ENCODE measurements around the gene CHRNA4.

Gene CHRNA4

DNA sequence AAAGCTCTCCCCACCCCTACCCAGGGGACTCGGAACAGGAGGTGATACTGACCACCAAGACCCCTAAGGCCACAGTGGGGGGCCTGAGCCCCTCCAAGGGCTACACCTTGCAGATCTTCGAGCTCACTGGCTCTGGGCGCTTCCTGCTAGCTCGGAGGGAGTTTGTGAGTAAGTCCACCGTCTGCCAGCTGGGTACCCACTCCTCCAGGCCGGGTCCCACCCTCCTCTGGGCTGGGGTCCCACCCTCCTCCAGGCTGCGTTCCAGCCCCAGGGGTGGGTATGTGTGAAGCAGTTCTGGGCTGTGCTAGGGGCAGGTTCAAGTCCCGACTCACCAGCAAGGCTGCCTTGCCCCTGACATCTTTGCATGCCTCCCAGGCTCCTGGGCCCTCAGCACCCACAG is 55.8 kb downstream of the CHRNA4 start:
- ChIA-PET CTCF (no interaction called here), POLR2A (no interaction called here)
- DNase-seq (ENCODE audit: low read depth, low spot score) = no peak
- TF ChIP-seq, protein P1, sequence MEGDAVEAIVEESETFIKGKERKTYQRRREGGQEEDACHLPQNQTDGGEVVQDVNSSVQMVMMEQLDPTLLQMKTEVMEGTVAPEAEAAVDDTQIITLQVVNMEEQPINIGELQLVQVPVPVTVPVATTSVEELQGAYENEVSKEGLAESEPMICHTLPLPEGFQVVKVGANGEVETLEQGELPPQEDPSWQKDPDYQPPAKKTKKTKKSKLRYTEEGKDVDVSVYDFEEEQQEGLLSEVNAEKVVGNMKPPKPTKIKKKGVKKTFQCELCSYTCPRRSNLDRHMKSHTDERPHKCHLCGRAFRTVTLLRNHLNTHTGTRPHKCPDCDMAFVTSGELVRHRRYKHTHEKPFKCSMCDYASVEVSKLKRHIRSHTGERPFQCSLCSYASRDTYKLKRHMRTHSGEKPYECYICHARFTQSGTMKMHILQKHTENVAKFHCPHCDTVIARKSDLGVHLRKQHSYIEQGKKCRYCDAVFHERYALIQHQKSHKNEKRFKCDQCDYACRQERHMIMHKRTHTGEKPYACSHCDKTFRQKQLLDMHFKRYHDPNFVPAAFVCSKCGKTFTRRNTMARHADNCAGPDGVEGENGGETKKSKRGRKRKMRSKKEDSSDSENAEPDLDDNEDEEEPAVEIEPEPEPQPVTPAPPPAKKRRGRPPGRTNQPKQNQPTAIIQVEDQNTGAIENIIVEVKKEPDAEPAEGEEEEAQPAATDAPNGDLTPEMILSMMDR (IDR thresholded peaks at IDR 0.05; ENCODE audit: insufficient read depth, low read length, missing control alignments) = no peak
- H3K4me3 ChIP-seq (ENCODE audit: low read depth, low read length) = no peak overlapping the region

- POLR2A ChIA-PET = no interaction called here
- CTCF ChIA-PET = interaction anchor here (0.9 kb wide), 1 partner anchor 12 kb away, joined by 3 read pairs; no protein-coding TSS in a partner anchor
- no peak overlapping the region for H3K4me3 ChIP-seq (ENCODE audit: low read depth, low read length)
These were observed 58.0 kb downstream of the CHRNA4 start for GRCh38 chr20:63303095-63303666.

DNA sequence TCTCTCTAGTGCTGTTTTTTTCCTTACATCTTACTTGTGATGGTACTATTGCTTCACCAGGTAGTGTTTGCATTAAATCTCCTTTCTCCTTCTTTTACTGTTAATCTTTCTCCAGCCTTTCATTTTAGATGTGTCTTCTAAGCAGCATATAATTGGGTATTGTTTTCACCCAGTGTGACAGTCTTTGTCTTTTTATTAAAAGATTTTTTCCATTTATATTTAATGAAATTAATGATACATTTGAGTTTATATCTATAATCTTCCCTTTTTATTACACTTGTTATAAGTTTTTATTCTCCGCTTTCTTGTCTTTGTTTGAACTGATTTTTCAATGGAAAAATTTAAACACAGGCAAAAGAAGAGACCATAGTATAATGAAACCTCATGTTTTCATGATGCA is 59.5 kb downstream of the CHRNA4 start:
- TF ChIP-seq, protein P1 (IDR thresholded peaks at IDR 0.05; ENCODE audit: insufficient read depth, low read length, missing control alignments) = no peak
- ChIA-PET CTCF (interaction anchor here (1.2 to 1.3 kb wide), 2 partner anchors 9 to 79 kb away, joined by 4 to 5 read pairs; no protein-coding TSS in a partner anchor), POLR2A (no interaction called here)
- H3K4me3 ChIP-seq (ENCODE audit: low read depth, low read length) = no peak overlapping the region
- DNase-seq (ENCODE audit: low read depth, low spot score) = no peak

More at GRCh38 chr20:63303095-63303666, 58.0 kb downstream of the CHRNA4 start:
- DNase-seq (ENCODE audit: low read depth, low spot score) = no peak
- TF ChIP-seq, protein P1 (IDR thresholded peaks at IDR 0.05; ENCODE audit: insufficient read depth, low read length, missing control alignments) = no peak

DNA sequence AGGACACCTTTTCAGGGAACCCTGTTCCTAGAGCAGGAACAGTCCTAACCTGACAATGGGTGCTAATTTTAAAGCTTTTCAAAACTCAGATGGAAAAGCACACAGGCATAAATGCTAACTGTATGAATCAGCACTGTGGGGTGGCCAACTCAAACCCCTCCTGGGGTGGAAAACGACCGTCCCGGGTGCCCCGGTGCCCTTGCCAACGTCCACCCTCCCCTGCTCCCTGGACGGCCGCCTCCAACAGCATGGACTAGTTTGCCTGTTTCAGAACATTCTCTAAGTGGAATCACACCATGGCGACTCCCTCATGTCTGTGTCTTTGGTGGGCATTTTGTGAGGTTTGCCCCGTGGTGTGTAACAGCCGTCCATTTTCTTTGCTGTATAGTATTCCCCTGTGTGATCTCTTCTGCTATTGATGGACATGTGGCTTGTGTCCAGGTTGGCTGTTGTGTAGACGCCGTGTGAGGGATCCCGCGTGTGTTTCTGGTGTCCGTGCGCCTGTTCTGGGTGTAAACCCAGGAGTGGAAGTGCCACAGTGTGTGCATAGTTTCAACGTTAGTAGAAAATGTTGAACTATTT is 62.3 kb downstream of the CHRNA4 start:
- ChIA-PET CTCF (interaction anchor here (1.0 to 2.3 kb wide), 3 partner anchors 11 to 75 kb away, joined by 3 to 21 read pairs (median 6); no protein-coding TSS in a partner anchor), POLR2A (no interaction called here)
- TF ChIP-seq, protein P1 (IDR thresholded peaks at IDR 0.05; ENCODE audit: insufficient read depth, low read length, missing control alignments) = no peak
- DNase-seq (ENCODE audit: low read depth, low spot score) = no peak
- H3K4me3 ChIP-seq (ENCODE audit: low read depth, low read length) = no peak overlapping the region

GRCh38 chr20:63297796-63298572 is 63.2 kb downstream of the CHRNA4 start:
- DNase-seq (ENCODE audit: low read depth, low spot score) = no peak
- TF ChIP-seq, protein P1 (IDR thresholded peaks at IDR 0.05; ENCODE audit: insufficient read depth, low read length, missing control alignments) = no peak
- H3K4me3 ChIP-seq (ENCODE audit: low read depth, low read length) = no peak overlapping the region
- POLR2A ChIA-PET = no interaction called here
- CTCF ChIA-PET = interaction anchor here (1.9 to 5.3 kb wide), 2 partner anchors 11 kb away, joined by 4 to 41 read pairs; no protein-coding TSS in a partner anchor

GRCh38 chr20:63297371-63297781 is 63.8 kb downstream of the CHRNA4 start:
- no peak overlapping the region for H3K4me3 ChIP-seq (ENCODE audit: low read depth, low read length)
- TF ChIP-seq, protein P1 (IDR thresholded peaks at IDR 0.05; ENCODE audit: insufficient read depth, low read length, missing control alignments) = no peak
- DNase-seq (ENCODE audit: low read depth, low spot score) = no peak
- CTCF ChIA-PET = interaction anchor here (1.9 to 5.3 kb wide), 2 partner anchors 10 to 12 kb away, joined by 4 to 41 read pairs; no protein-coding TSS in a partner anchor
- POLR2A ChIA-PET = no interaction called here

Measured in AG04449 (cell line).